HCT116 (cell line): ENCODE measurements around the gene WWTR1. TPM values are rescaled to one million over a fixed set of nuclear protein-coding genes. Genes with fewer than 3 reads are reported as not detected.

Source experiments
- ATAC-seq: fragments of 200-7000 bp; cut with Tn5 transposase; 2 replicates; pipeline ENCODE4 v1.9.1; 2020; ENCODE audit warnings: mild to moderate bottlenecking, moderate library complexity
- BruUV-seq: library from RNA; stranded (reverse); fragments of 400-500 nt; replicated peaks from 2 replicates; lab custom pipeline; 2021; lab: Mats Ljungman, UMichigan
- CTCF ChIA-PET: fragments of 300-600 bp; sonication (Branson Sonifier 250); formaldehyde crosslinking; loops from one replicate; lab custom pipeline; 2021; ENCODE audit warnings: antibody characterized with exemption; lab: Charles Lee
- POLR2A ChIA-PET: fragments of 300-600, 350-600 bp; sonication (Branson Sonifier 250); formaldehyde crosslinking; loops from one replicate; lab custom pipeline; 2021; ENCODE audit warnings: antibody characterized with exemption; lab: Charles Lee
- RAD21 ChIA-PET, 2 experiments: fragments of 300-600 bp; sonication (Branson Sonifier 250); formaldehyde crosslinking; loops; one replicate each; lab custom pipeline; 2023; ENCODE audit warnings: low total read pairs in 2 of 2; ENCODE audit not compliant: uncharacterized antibody in 2 of 2, unreplicated experiment in 2 of 2, low non-redundant PET in 1 of 2; lab: Charles Lee
- DNase-seq: peaks from one replicate; pipeline ENCODE4 v3.0.0-alpha.2; 2010; ENCODE audit warnings: low read depth, low spot score
- H2AFZ ChIP-seq: fragments of 200-600 bp; shearing (Covaris generic), sonication (generic); 2 replicates; pipeline ENCODE4 v1.6.1; 2017; ENCODE audit warnings: low read depth, mixed run types, mixed read lengths, antibody characterized with exemption, low read length; ENCODE audit not compliant: poor library complexity, severe bottlenecking
- H3K27ac ChIP-seq: 2 replicates; pipeline ENCODE4 v1.5.1; 2012; ENCODE audit warnings: low read depth, low read length
- H3K27me3 ChIP-seq: fragments of 200-600 bp; sonication (generic); 2 replicates; pipeline ENCODE4 v1.6.1; 2016; ENCODE audit warnings: mixed run types, low read length, mixed read lengths; ENCODE audit not compliant: insufficient read depth
- H3K36me3 ChIP-seq, 2 experiments: fragments of 200-500 bp in 1 of 2; fragments of 200-600 bp in 1 of 2; sonication (Bioruptor generic) in 1 of 2; sonication (generic) in 1 of 2; 2 replicates each; pipeline versions ENCODE4 v1.5.1 to v1.6.1; 2014 to 2016; ENCODE audit warnings: low read length in 2 of 2, inconsistent platforms in 1 of 2, mixed read lengths in 1 of 2, mixed run types in 1 of 2; ENCODE audit not compliant: insufficient read depth in 2 of 2, control insufficient read depth in 1 of 2
- H3K4me1 ChIP-seq, 2 experiments: fragments of 200-600 bp in 1 of 2; sonication (generic) in 1 of 2; 2 replicates each; pipeline versions ENCODE4 v1.5.1 to v1.6.1; 2012 to 2017; ENCODE audit warnings: low read length in 2 of 2, inconsistent platforms in 1 of 2, mild to moderate bottlenecking in 1 of 2, mixed read lengths in 1 of 2, mixed run types in 1 of 2, moderate library complexity in 1 of 2; ENCODE audit not compliant: insufficient read depth in 2 of 2, control insufficient read depth in 1 of 2
- H3K4me2 ChIP-seq: fragments of 200-600 bp; sonication (generic); 2 replicates; pipeline ENCODE4 v1.6.1; 2017; ENCODE audit warnings: mixed run types, low read length, mixed read lengths
- H3K4me3 ChIP-seq, 2 experiments: fragments of 200-600 bp in 1 of 2; sonication (generic) in 1 of 2; replicated peaks in 1 of 2; 2 replicates each; pipeline ENCODE4 v1.5.1; 2011 to 2016; ENCODE audit warnings: low read length in 2 of 2, control low read depth in 1 of 2, low read depth in 1 of 2, mild to moderate bottlenecking in 1 of 2, mixed read lengths in 1 of 2, mixed run types in 1 of 2
- H3K79me2 ChIP-seq: fragments of 200-600 bp; sonication (generic); 2 replicates; pipeline ENCODE4 v1.6.1; 2017; ENCODE audit warnings: mild to moderate bottlenecking, mixed run types, low read length, moderate library complexity, mixed read lengths; ENCODE audit not compliant: insufficient read depth
- H3K9ac ChIP-seq: fragments of 200-600 bp; sonication (generic); 2 replicates; pipeline ENCODE4 v1.6.1; 2016; ENCODE audit warnings: low read length, mixed read lengths
- H3K9me2 ChIP-seq: fragments of 200-600 bp; sonication (generic), shearing (Covaris generic); 2 replicates; pipeline ENCODE4 v1.6.1; 2017; ENCODE audit warnings: mixed run types, mild to moderate bottlenecking, moderate library complexity; ENCODE audit not compliant: insufficient read depth
- H3K9me3 ChIP-seq, 2 experiments: fragments of 200-500 bp in 1 of 2; fragments of 200-600 bp in 1 of 2; sonication (Bioruptor generic) in 1 of 2; sonication (generic) in 1 of 2; 2 replicates each; pipeline ENCODE4 v1.6.1; 2014 to 2017; ENCODE audit warnings: low read length in 2 of 2, mixed read lengths in 2 of 2, inconsistent platforms in 1 of 2, low read depth in 1 of 2, mild to moderate bottlenecking in 1 of 2, mixed run types in 1 of 2, moderate library complexity in 1 of 2; ENCODE audit not compliant: control insufficient read depth in 1 of 2, insufficient read depth in 1 of 2
- H4K20me1 ChIP-seq: fragments of 200-600 bp; sonication (generic), shearing (Covaris generic); 2 replicates; pipeline ENCODE4 v1.6.1; 2017; ENCODE audit warnings: mixed run types, mild to moderate bottlenecking, moderate library complexity; ENCODE audit not compliant: insufficient read depth
- ATF3 ChIP-seq: IDR thresholded peaks from 2 replicates; pipeline ENCODE4 v1.6.1; 2012
- CBX3 ChIP-seq: IDR thresholded peaks from 2 replicates; pipeline ENCODE4 v1.6.1; 2012; ENCODE audit warnings: low read depth
- CEBPB ChIP-seq: IDR thresholded peaks from 2 replicates; pipeline ENCODE4 v1.6.1; 2012; ENCODE audit warnings: low read depth
- EGR1 ChIP-seq: IDR thresholded peaks from 2 replicates; pipeline ENCODE4 v1.6.1; 2012; ENCODE audit warnings: low read depth
- ELF1 ChIP-seq: IDR thresholded peaks from 2 replicates; pipeline ENCODE4 v1.6.1; 2012; ENCODE audit warnings: low read depth, borderline replicate concordance
- EZH2 ChIP-seq: fragments of 200-600 bp; sonication (generic); IDR thresholded peaks from 2 replicates; pipeline ENCODE4 v1.6.1; 2017; ENCODE audit warnings: antibody characterized with exemption, mixed run types
- FOSL1 ChIP-seq: IDR thresholded peaks from 2 replicates; pipeline ENCODE4 v1.6.1; 2012; ENCODE audit warnings: low read depth
- JUND ChIP-seq: IDR thresholded peaks from 2 replicates; pipeline ENCODE4 v1.6.1; 2012
- POLR2A ChIP-seq: IDR thresholded peaks from 2 replicates; pipeline ENCODE4 v1.7.0; 2011; ENCODE audit warnings: borderline replicate concordance; ENCODE audit not compliant: insufficient read depth, insufficient read length; ENCODE audit errors: extremely low read depth
- RAD21 ChIP-seq: IDR thresholded peaks from 2 replicates; pipeline ENCODE4 v1.6.1; 2012; ENCODE audit warnings: low read depth, mild to moderate bottlenecking
- SP1 ChIP-seq: IDR thresholded peaks from 2 replicates; pipeline ENCODE4 v1.6.1; 2012; ENCODE audit warnings: low read depth
- SRF ChIP-seq: IDR thresholded peaks from 2 replicates; pipeline ENCODE4 v1.6.1; 2012; ENCODE audit warnings: low read depth
- TCF7L2 ChIP-seq: IDR thresholded peaks from 2 replicates; pipeline ENCODE4 v1.7.0; 2011; ENCODE audit warnings: borderline replicate concordance, inconsistent platforms; ENCODE audit not compliant: insufficient read depth, insufficient read length; ENCODE audit errors: extremely low read depth
- YY1 ChIP-seq: IDR thresholded peaks from 2 replicates; pipeline ENCODE4 v1.6.1; 2011; ENCODE audit warnings: low read length, low read depth, moderate library complexity, mild to moderate bottlenecking; ENCODE audit not compliant: insufficient replicate concordance; ENCODE audit errors: extremely low read depth
- intact Hi-C: fragments of 100-400 bp; cut with micrococcal nuclease; formaldehyde crosslinking; loops from 2 replicates; pipeline ENCODE4 v1.10.0; 2022
- total RNA-seq: library from RNA; stranded (reverse); gene quantifications from one replicate; pipeline ENCODE4 v1.2.1, GENCODE V29; 2021; ENCODE audit not compliant: unreplicated experiment
- TF ChIP-seq, protein P1 (sequence below), 3 experiments: fragments of 200-600 bp in 1 of 3; sonication (generic) in 1 of 3; IDR thresholded peaks in 2 of 3; conservative IDR thresholded peaks in 1 of 3; 2 replicates each; pipeline ENCODE4 v1.5.1; 2012 to 2017; ENCODE audit warnings: low read depth in 2 of 3, low read length in 2 of 3, antibody characterized with exemption in 1 of 3, borderline replicate concordance in 1 of 3, control low read depth in 1 of 3, mild to moderate bottlenecking in 1 of 3, mixed read lengths in 1 of 3, mixed run types in 1 of 3, moderate library complexity in 1 of 3; ENCODE audit not compliant: insufficient read depth in 1 of 3
- TF ChIP-seq, protein P2 (sequence below): IDR thresholded peaks from 2 replicates; pipeline ENCODE4 v1.6.1; 2012

The WWTR1 gene
- total RNA-seq, 1 experiment from 2014 or later = 46.9 TPM

GRCh38 chr3:149555927-149556326, 101.9 kb downstream of the WWTR1 start:
- no peak overlapping the region for H3K9ac ChIP-seq
- H3K27ac ChIP-seq = no peak overlapping the region
- H4K20me1 ChIP-seq = no peaks in the 10 kb centered on the region
- H3K4me1 ChIP-seq = peaks cover 8 to 25% of the 10 kb centered on the region in 2 experiments; a peak in 3 of 4 replicates
- RAD21 ChIA-PET = no interaction called here
- no peak overlapping the region for H3K4me3 ChIP-seq
- ATAC-seq (no peak), DNase-seq (no peak)
- 0 out of 2 replicates have a peak overlapping the region, but pooled peaks have one; percentile 42 for H3K4me2 ChIP-seq
- TF ChIP-seq, protein P1, sequence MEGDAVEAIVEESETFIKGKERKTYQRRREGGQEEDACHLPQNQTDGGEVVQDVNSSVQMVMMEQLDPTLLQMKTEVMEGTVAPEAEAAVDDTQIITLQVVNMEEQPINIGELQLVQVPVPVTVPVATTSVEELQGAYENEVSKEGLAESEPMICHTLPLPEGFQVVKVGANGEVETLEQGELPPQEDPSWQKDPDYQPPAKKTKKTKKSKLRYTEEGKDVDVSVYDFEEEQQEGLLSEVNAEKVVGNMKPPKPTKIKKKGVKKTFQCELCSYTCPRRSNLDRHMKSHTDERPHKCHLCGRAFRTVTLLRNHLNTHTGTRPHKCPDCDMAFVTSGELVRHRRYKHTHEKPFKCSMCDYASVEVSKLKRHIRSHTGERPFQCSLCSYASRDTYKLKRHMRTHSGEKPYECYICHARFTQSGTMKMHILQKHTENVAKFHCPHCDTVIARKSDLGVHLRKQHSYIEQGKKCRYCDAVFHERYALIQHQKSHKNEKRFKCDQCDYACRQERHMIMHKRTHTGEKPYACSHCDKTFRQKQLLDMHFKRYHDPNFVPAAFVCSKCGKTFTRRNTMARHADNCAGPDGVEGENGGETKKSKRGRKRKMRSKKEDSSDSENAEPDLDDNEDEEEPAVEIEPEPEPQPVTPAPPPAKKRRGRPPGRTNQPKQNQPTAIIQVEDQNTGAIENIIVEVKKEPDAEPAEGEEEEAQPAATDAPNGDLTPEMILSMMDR (IDR thresholded peaks at IDR 0.05 in 2 of 3, conservative IDR thresholded peaks at IDR 0.05 in 1 of 3; ENCODE audit: borderline replicate concordance in 1 of 3, insufficient read depth in 1 of 3, low read depth in 2 of 3, low read length in 2 of 3) = no peak
- TF ChIP-seq EGR1 = no peak
- TF ChIP-seq CEBPB = no peak
- TF ChIP-seq JUND = no peak
- TF ChIP-seq YY1 = no peak
- no peak for TF ChIP-seq ELF1
- TF ChIP-seq POLR2A = no peak
- TF ChIP-seq TCF7L2 = no peak
- TF ChIP-seq ATF3 = no peak
- TF ChIP-seq SP1 = no peak
- no peak for TF ChIP-seq CBX3
- TF ChIP-seq, protein P2, sequence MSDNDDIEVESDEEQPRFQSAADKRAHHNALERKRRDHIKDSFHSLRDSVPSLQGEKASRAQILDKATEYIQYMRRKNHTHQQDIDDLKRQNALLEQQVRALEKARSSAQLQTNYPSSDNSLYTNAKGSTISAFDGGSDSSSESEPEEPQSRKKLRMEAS = no peak
- TF ChIP-seq RAD21 = no peak
- TF ChIP-seq SRF = no peak
- TF ChIP-seq FOSL1 = no peak
- no peak for TF ChIP-seq EZH2
- TF ChIP-seq, all 23 proteins: peak for 0
- Histone ChIP-seq H3K9me2 (no peaks in the 10 kb centered on the region), H3K79me2 (peaks cover 10% of the 10 kb centered on the region; the same call in 1 of the 2 replicates), H3K27me3 (no peaks in the 10 kb centered on the region), H3K9me3 (no peaks in the 10 kb centered on the region), H3K36me3 (no peaks in the 10 kb centered on the region), H2AFZ (no peak overlapping the region)
- intact Hi-C loops = no loop called here
- ChIA-PET POLR2A (interaction anchor here (0.6 to 2.0 kb wide), 4 partner anchors 14 to 197 kb away, joined by 3 to 8 read pairs (median 4); no protein-coding TSS in a partner anchor), CTCF (interaction anchor here (1.4 to 1.8 kb wide), 3 partner anchors 10 to 13 kb away, joined by 3 to 15 read pairs (median 4); no protein-coding TSS in a partner anchor)
- BruUV-seq = no TSS peak
